ENCODE data around the gene TEAD1.

GRCh38 chr11:12829131-12829530 is 154.9 kb downstream of the TEAD1 start:
- TF ChIP-seq CTCF (IDR thresholded peaks at IDR 0.05; ENCODE audit: poor library complexity, severe bottlenecking): no peak
- TF ChIP-seq, protein P1, sequence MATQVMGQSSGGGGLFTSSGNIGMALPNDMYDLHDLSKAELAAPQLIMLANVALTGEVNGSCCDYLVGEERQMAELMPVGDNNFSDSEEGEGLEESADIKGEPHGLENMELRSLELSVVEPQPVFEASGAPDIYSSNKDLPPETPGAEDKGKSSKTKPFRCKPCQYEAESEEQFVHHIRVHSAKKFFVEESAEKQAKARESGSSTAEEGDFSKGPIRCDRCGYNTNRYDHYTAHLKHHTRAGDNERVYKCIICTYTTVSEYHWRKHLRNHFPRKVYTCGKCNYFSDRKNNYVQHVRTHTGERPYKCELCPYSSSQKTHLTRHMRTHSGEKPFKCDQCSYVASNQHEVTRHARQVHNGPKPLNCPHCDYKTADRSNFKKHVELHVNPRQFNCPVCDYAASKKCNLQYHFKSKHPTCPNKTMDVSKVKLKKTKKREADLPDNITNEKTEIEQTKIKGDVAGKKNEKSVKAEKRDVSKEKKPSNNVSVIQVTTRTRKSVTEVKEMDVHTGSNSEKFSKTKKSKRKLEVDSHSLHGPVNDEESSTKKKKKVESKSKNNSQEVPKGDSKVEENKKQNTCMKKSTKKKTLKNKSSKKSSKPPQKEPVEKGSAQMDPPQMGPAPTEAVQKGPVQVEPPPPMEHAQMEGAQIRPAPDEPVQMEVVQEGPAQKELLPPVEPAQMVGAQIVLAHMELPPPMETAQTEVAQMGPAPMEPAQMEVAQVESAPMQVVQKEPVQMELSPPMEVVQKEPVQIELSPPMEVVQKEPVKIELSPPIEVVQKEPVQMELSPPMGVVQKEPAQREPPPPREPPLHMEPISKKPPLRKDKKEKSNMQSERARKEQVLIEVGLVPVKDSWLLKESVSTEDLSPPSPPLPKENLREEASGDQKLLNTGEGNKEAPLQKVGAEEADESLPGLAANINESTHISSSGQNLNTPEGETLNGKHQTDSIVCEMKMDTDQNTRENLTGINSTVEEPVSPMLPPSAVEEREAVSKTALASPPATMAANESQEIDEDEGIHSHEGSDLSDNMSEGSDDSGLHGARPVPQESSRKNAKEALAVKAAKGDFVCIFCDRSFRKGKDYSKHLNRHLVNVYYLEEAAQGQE (IDR thresholded peaks at IDR 0.05; ENCODE audit: borderline replicate concordance): no peak

Measured in neural cell (in vitro differentiated cells).